HG03565 (cell line): ENCODE results near the gene PPP1R1B.

Source experiments
- ATAC-seq: cut with Tn5 transposase; IDR thresholded peaks from one replicate; pipeline ENCODE4 v1.9.1; 2021; ENCODE audit warnings: mild to moderate bottlenecking, moderate library complexity; ENCODE audit not compliant: unreplicated experiment

Gene PPP1R1B

DNA sequence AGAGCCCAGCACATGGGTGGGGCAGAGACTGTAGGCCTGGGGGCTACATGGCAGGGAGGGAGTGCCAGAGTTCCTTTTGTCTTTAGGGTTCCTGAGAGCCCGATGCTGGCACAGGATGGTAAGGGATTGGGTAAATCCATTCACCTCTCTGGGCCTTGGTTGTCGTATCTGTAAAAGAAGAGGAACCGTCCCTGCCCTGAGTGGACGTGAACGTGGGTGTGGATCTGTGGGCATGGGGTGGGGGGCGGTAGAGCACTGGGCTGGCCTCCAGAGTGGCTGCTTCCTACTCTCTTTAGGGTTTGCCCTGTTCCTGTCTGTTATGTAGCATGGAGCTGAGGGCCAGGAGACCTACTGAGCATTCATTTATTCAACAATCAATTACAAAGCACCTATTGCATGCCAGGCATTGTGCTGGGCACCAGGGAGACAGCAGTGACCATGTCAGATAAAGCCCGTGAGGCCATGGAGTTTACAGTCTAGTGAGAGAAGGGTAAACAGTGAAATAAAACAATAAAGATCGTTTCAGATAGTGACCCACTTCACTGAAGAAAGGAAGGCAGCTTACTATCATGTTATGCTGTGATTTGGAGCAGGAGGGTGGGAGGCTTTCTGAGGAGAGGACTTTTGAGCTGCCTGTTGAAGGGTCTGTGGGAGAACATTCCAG is 25.3 kb downstream of the PPP1R1B start:
- no peak for ATAC-seq

DNA sequence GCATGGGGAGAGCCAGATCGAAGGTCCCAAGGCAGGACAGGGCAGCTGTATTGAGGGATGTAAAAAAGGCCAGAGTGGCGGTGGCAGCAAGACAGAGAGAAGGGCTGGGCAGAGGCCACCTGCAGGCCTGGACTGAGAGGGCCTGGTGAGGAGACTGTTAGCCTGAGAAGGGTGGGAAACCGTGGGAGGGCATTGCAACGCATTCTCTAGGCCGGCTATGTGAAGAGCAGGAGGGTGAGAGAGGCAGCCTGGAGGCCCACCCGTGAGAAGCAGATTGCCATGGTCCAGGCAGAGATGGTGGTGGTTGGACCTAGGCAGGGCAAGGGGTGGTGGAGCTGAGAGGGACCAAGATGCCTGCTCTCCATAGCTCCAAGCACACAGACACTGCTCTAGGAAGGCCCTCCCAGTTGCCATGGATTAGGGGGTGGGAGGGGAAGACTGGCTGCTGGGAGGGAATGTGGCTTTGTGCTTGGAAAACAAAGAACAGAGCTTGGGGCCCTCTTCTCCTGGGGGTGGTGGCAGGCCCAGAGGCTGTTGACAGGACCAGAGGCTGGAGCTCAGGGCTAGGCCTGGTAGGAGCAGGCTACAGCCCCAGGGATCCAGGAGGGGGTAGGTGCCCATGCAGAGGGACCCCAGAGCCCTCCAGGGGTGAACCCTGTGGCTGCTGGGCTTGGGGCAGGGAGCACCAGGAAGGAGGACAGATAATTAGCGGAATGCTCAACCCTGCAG is 26.0 kb downstream of the PPP1R1B start:
- no peak for ATAC-seq

DNA sequence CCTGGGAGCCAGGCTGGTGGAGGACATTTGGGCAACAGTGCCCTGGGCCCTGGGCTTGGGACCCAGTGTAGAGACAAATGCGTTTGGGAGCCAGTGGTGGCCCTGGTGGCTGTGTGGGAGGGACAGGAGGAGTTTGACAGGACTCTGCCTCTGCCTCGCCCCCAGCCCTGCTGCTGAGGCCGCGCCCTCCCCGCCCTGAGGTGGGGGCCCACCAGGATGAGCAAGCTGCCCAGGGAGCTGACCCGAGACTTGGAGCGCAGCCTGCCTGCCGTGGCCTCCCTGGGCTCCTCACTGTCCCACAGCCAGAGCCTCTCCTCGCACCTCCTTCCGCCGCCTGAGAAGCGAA is 26.5 kb downstream of the PPP1R1B start:
- no peak for ATAC-seq

DNA sequence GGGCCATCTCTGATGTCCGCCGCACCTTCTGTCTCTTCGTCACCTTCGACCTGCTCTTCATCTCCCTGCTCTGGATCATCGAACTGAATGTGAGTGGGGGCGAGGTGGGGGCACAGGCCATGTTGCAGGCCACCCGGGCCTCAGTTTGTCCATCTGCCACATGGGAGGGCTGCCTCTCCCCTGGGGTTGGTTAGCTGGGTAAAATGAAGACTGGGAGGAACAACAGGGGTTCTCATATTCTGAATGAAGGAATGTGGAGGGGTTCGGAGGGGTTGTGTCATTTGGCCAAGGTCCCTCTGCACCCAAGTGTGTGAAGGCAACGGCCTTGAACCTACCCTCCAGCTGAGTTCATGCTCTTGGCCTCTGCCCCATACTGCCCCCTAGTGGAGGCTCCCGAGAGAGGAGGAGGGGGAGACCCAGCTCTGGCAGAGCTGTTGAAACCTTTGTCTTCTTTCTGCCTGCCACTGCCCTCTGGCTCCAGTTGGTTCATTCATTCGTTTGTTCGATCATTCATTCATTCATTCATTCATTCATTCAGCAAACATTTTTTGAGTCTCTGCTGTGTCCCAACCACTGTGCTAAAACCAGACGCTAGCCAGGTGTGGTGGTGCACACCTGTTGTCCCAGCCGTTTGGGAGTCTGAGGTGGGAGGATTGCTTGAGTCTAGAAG is 27.0 kb downstream of the PPP1R1B start:
- no peak for ATAC-seq

DNA sequence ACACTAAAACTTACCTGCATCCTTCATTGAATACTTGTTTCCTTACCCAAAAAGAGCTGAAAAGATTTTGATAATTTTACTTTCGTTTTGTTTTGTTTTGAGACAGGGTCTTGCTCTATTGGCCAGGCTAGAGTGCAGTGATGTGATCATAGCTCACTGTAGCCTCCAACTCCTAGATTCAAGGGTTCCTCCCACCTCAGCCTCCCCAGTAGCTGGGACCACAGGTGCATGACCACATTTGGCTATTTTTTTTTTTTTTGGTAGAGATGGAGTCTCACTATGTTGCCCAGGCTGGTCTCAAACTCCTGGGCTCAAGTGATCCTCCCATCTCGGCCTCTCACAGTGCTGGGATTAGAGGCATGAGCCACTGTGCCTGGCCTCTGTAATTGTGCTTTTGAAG is 28.4 kb downstream of the PPP1R1B start:
- ATAC-seq: no peak

DNA sequence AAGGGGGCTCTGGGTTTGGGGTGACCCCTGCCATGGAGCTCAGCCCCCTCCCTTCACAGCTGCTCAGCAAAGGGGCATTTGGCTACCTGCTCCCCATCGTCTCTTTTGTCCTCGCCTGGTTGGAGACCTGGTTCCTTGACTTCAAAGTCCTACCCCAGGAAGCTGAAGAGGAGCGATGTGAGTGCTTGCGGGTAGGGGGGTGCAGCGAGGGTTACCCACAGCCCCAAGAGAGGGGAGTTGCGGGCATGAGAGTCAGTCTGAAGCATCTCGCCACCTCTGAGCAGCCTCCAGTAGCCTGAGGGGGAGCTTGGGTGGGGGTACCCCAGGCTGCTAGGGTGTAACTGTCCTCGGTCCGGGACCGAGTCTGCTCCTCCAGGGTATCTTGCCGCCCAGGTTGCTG is 31.6 kb downstream of the PPP1R1B start:
- no peak for ATAC-seq

DNA sequence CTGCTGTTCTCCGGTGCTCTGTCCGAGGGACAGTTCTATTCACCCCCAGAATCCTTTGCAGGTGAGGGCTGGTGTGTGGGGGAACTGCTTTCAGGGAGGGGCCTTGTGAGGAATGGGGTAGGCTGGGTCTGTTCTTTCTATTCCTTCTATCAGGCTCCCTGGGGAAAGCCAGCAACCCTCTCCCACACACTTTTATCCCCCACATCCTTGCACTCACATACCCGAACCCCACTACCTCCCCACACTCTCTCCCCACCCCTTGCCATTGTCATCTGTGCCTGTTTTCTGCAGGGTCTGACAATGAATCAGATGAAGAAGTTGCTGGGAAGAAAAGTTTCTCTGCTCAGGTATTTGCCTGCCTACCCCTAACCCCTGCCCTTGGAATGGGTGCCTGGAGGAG is 32.0 kb downstream of the PPP1R1B start:
- ATAC-seq: no peak

DNA sequence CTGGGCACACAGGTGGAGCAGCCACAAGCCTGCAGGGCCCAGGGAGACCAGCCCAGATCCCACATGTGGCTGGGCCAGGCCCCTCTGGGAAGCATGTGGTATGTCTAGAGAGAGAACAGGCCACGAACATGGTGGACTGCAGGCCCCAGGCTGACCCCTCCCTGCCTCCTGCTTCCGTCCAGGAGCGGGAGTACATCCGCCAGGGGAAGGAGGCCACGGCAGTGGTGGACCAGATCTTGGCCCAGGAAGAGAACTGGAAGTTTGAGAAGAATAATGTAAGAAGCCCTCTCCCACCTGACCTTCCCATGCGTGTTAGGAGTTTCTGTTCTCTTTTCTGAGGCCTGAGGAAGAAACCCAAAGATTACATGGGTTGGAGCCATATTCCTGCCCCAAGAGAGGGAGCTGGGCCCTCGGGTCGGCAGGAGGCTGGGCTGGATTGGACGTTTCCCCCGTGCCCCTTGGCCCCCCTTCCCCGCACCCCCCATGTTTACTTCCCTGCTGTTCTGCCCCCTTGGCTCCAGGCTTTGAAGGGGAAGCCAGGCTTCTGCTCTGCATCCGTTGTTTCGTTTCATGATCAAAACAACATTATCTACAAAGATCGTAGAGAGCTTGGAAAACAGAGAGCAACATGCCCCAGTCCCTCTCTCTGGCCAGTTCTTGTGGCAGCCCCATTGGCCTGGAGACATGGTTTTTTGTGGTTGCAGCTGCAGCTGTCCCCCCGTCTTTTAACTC is 32.7 kb downstream of the PPP1R1B start:
- ATAC-seq: no peak

DNA sequence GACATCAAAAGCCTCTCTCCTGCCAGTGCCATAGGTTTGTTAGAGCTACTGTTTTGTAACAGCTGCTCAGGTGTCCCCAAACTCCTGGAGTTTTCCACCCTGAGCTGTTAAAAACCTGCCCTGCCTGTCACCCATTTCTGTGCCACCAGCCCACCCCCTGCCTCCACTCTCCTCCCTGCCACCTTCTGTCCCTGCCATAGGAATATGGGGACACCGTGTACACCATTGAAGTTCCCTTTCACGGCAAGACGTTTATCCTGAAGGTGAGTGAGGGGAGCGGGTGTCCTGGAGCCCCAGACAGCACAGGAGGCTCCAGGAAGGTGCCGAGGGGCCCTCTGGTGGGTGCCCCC is 33.2 kb downstream of the PPP1R1B start:
- ATAC-seq: no peak

DNA sequence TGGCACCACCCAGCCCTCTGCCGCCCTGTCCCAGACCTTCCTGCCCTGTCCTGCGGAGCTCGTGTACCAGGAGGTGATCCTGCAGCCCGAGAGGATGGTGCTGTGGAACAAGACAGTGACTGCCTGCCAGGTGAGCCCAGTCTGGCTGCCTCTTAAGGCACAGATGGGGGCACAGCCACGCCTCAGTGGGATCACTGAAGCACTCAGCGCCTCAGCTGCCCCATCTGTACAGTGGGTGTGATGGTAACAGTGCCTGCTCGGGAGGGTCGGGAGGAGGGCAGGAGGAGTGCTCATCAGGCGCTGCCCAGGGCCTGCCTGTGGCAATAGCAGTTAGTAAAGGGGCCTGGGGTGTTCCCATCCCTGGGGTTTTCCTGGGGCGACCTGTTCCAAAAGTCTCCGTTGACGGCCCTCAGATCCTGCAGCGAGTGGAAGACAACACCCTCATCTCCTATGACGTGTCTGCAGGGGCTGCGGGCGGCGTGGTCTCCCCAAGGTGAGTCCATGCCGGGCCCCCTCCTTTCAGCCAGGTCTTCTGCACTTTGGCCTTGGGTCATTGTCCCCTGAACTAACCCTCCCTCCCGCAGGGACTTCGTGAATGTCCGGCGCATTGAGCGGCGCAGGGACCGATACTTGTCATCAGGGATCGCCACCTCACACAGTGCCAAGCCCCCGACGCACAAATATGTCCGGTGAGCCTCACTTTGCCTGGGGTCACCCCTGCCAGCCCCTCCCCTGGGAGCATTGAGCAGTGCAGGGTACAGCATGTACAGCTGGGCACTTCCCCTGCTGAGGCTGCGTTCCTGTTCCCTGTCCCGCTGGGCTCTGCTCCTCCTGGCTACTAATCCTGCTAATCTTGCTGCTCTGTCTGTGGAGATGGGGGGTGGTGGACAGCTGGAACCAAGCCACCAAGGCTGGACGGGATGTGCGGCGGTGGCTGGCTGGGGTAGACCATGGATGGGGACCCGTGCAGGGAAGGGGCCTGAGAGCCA is 33.9 kb downstream of the PPP1R1B start:
- ATAC-seq: no peak

DNA sequence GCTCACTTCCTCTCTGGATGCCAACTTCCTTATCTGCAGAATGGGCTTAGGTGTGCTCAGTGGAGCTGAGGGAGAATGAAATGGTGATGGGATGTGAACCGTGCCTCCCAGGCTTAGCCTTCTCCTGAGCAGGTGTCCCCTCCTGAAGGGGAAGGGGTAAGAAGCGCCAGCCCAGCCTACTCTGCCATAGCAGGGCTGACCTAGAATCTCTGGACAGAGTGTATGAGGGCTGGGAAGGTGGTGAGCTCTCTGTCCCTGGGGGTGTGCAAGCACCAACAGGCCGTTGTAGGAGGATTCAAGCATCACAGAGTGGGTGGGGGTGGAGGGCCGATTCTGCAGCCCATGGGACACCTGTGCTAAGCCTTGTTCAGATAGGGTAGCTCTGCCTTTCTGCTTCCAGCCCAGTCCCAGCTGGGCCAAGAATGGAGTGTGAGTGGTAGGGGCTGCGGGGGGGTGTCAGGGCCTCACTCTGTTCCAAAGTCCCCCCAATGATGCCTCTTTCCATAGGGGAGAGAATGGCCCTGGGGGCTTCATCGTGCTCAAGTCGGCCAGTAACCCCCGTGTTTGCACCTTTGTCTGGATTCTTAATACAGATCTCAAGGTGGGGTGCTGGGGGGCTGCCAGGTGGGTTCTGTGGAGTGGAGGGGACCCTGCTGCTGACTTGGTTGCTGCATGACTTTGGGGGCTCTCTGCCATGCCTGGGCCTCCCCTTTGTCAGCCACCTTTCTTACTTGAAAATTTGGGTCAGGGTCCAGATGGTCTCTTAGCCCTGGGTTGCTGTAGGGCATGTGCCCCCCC is 35.2 kb downstream of the PPP1R1B start:
- ATAC-seq: no peak

DNA sequence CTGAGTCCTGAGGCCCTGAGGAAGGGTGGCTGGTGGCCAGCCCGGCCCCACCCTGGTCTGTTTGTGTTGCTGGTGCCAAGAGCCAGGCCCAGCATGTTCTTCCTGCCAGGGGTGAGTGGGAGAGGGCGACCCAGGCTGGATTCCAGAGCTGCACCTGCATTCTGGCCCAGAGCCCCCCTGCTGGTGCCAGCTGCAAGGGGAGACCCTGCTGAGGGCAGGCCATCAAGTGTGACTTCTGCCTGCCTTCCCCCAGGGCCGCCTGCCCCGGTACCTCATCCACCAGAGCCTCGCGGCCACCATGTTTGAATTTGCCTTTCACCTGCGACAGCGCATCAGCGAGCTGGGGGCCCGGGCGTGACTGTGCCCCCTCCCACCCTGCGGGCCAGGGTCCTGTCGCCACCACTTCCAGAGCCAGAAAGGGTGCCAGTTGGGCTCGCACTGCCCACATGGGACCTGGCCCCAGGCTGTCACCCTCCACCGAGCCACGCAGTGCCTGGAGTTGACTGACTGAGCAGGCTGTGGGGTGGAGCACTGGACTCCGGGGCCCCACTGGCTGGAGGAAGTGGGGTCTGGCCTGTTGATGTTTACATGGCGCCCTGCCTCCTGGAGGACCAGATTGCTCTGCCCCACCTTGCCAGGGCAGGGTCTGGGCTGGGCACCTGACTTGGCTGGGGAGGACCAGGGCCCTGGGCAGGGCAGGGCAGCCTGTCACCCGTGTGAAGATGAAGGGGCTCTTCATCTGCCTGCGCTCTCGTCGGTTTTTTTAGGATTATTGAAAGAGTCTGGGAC is 36.0 kb downstream of the PPP1R1B start:
- no peak for ATAC-seq

DNA sequence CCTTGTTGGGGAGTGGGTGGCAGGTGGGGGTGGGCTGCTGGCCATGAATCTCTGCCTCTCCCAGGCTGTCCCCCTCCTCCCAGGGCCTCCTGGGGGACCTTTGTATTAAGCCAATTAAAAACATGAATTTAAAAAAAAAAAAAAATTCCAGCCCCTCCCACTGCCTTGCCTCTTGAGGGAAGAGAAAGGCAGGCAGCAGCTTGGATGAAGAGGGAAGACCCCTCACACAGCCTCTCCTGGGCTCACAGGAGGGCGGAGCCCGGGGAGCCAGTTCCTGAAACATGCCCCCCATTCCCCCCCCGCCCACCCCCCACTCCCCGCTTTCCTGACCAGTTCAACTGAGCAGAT is 36.6 kb downstream of the PPP1R1B start:
- ATAC-seq: no peak

DNA sequence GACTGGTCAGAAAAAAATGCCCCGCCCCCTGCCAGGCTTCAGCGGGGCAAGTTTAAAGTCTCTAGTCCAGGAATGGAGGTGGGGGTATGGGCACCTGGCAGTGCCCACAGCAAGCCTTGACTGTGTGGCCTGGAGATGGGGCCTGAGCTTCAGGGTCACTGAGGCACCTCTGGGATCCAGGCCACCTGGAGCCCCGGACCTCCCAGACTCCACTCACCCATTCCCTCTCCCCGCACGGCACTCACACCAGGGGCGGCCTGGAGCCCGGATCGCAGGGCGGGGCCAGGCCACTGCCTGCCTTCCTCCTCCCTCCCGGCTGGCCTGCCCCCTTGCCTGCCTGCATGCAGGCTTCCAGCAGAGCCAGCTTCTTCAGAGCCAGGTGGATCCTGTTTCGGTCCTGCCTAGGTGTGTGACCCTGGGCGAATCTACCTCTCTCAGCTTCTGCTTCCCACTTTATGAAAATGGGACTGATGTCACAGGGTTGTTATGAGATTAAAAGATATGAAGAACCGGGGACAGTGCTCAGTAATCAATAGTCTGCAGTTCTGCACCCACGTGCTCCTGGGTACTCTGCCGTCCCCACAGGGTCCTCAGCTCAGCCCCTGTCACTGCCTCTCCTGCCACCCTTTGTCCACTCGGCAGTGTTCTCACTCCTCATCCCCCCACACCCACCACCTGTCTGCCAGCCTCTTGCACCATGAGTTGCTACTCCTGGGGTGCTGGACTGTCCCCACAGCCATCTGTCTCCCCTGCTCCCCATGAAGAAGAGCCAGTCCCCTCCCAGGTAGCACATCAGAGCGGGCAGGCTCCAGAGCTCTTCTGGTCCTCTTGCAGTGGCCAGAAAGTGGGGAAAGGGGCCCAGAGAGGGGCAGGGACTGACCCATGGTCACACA is 37.2 kb downstream of the PPP1R1B start:
- ATAC-seq: no peak

DNA sequence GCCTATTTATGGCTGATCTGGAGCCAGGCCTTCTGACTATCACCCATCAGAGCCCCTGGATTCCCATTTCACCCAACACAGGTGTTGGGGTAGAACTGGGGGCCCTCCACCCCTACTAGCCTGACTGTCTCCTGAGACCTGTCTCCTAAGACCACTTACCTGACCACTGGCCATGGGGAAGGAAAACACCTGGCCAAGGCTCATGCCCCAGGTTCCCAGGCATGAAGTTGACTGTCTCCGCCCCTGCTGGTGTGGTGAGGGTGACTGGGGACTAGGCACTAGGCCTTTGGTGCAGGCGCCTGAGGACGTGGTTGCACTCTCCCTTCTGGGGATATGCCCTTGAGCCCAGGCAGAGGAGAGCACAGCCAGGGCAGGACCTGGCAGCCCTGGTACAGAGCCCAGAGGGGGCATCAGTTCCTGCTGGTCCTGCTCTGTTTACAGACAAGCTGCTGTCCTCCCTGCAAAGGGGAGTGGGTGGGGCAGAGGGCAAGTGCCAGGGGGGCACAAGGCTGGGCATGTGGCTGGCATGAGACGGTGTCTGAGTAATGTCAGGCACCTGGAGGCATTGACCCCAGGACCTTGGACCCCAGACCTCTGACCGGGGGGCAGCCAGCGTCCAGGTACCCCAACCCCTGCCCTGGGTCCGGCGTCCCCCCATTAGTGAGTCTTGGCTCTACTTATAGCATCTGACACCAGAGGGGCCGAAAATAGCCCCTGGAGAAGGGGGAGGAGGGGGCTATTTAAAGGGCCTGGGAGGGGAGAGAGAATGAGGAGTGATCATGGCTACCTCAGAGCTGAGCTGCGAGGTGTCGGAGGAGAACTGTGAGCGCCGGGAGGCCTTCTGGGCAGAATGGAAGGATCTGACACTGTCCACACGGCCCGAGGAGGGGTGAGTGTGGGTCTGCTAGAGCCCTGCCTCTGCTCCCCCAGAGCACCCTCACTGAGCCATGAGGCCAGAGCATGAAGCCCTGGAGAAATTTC is 38.1 kb downstream of the PPP1R1B start, which contains the start of gene TCAP:
Gene TCAP, plus strand, starts transcription at position 769 of the 981 bp plus-strand sequence. Its CDS starts 11 bp downstream, at position 780.
- no peak for ATAC-seq

DNA sequence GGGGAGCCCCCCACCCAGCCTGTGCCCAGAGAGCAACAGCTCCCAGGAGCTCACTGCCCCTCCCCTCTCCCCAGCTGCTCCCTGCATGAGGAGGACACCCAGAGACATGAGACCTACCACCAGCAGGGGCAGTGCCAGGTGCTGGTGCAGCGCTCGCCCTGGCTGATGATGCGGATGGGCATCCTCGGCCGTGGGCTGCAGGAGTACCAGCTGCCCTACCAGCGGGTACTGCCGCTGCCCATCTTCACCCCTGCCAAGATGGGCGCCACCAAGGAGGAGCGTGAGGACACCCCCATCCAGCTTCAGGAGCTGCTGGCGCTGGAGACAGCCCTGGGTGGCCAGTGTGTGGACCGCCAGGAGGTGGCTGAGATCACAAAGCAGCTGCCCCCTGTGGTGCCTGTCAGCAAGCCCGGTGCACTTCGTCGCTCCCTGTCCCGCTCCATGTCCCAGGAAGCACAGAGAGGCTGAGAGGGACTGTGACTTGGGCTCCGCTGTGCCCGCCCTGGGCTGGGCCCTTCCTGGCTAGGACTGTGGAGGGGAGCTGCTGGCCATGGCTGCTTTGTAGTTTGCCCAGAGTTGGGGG is 39.0 kb downstream of the PPP1R1B start:
- ATAC-seq: no peak
